Thoracic aorta (tissue), 2 donors: ENCODE measurements around the gene ZC3HAV1. TPM values are rescaled to one million over a fixed set of nuclear protein-coding genes. Genes with fewer than 3 reads are reported as not detected.

Experiments
- ATAC-seq: fragments of 150-250 bp; one replicate; pipeline ENCODE4 v1.8.0; 2017; ENCODE audit warnings: low read depth; ENCODE audit not compliant: insufficient number of reproducible peaks, low FRiP score
- DNase-seq: peaks from one replicate; pipeline ENCODE4 v3.0.0-alpha.2; 2020; ENCODE audit warnings: low spot score
- H3K27ac ChIP-seq, 2 donors: fragments of 200-600 bp; sonication (generic); 1 replicate in 1 of 2; 2 replicates in 1 of 2; pipeline ENCODE4 v1.5.1; 2016; ENCODE audit warnings: mild to moderate bottlenecking in 2 of 2, moderate library complexity in 2 of 2
- H3K27me3 ChIP-seq: fragments of 200-600 bp; sonication (generic); replicated peaks from 2 replicates; pipeline ENCODE4 v1.6.0; 2016; ENCODE audit warnings: mild to moderate bottlenecking; ENCODE audit not compliant: insufficient read depth
- H3K36me3 ChIP-seq: fragments of 200-600 bp; sonication (generic); one replicate; pipeline ENCODE4 v1.5.1; 2016
- H3K4me1 ChIP-seq, 2 donors: fragments of 200-600 bp; sonication (generic); 1 replicate in 1 of 2; 2 replicates in 1 of 2; pipeline versions ENCODE4 v1.5.1 to v1.6.0; 2016; ENCODE audit warnings: low read depth in 2 of 2, mild to moderate bottlenecking in 1 of 2; ENCODE audit not compliant: control insufficient read depth in 1 of 2
- H3K4me3 ChIP-seq: fragments of 200-600 bp; sonication (generic); 2 replicates; pipeline ENCODE4 v1.5.1; 2016; ENCODE audit warnings: mild to moderate bottlenecking
- H3K9me3 ChIP-seq: fragments of 200-600 bp; sonication (generic); 2 replicates; pipeline ENCODE4 v1.5.1; 2016
- CTCF ChIP-seq: fragments of 200-600 bp; sonication (generic); IDR thresholded peaks from one replicate; pipeline ENCODE4 v1.5.1; 2019; ENCODE audit warnings: antibody characterized with exemption
- total RNA-seq, 2 donors: library from RNA; depleted of rRNA; stranded (reverse); fragments of >200 nt; gene quantifications; one replicate each; pipeline versions ENCODE4 v1.1.0 to v1.2.3, GENCODE V29; 2016

The ZC3HAV1 gene
- total RNA-seq, 2 donors from 2014 or later: 32.5 to 47.6 TPM

- peaks cover 0 to 10% of the 10 kb centered on the region in 2 donors for H3K4me1 ChIP-seq
- H3K27me3 ChIP-seq: no peaks in the 10 kb centered on the region
- ATAC-seq (no peak), DNase-seq (no peak)
- H3K36me3 ChIP-seq: peaks cover 16% of the 10 kb centered on the region
- H3K9me3 ChIP-seq: no peaks in the 10 kb centered on the region
- TF ChIP-seq CTCF: no peak
- H3K4me3 ChIP-seq: no peak overlapping the region
- no peak overlapping the region for H3K27ac ChIP-seq
Measured at GRCh38 chr7:139092090-139092796, 17.3 kb downstream of the ZC3HAV1 start.

GRCh38 chr7:139091677-139091996 lies 17.9 kb downstream of the ZC3HAV1 start:
- DNase-seq: no peak
- no peak for TF ChIP-seq CTCF
- peaks cover 0 to 10% of the 10 kb centered on the region in 2 donors for H3K4me1 ChIP-seq
- H3K27me3 ChIP-seq: no peaks in the 10 kb centered on the region
- H3K27ac ChIP-seq: no peak overlapping the region
- H3K36me3 ChIP-seq: peaks cover 22% of the 10 kb centered on the region
- no peak for ATAC-seq
- no peaks in the 10 kb centered on the region for H3K9me3 ChIP-seq
- no peak overlapping the region for H3K4me3 ChIP-seq

DNA sequence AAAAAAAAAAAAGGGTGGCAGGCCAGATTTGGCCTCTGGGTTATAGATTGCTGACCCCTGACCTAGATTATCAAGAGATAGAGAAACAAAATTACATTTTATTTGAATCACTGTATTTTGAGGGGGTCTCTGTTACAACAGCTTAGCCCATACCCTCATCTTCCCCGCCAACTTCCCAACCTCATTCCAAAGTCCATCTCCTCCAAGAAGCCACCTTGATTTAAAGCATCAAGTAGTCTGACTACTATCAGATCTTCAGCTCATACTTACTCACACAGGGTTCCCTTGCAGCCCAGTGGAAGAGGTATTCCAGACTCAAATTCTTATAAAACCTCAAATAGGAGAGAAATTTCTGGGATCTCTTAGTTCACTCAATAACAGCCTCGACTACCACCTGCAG lies 20.4 kb downstream of the ZC3HAV1 start:
- Histone ChIP-seq H3K9me3 (no peaks in the 10 kb centered on the region), H3K36me3 (peaks cover 26% of the 10 kb centered on the region), H3K27me3 (no peaks in the 10 kb centered on the region), H3K4me3 (no peak overlapping the region), H3K4me1 (no peaks in the 10 kb centered on the region), H3K27ac (no peak overlapping the region)
- ATAC-seq (no peak), DNase-seq (no peak)
- no peak for TF ChIP-seq CTCF

GRCh38 chr7:139088268-139088667 lies 21.3 kb downstream of the ZC3HAV1 start:
- no peak for ATAC-seq
- Histone ChIP-seq H3K4me1 (no peaks in the 10 kb centered on the region), H3K4me3 (no peak overlapping the region), H3K27ac (no peak overlapping the region), H3K9me3 (no peaks in the 10 kb centered on the region), H3K36me3 (peaks cover 26% of the 10 kb centered on the region), H3K27me3 (no peaks in the 10 kb centered on the region)
- TF ChIP-seq CTCF: no peak
- no peak for DNase-seq

DNA sequence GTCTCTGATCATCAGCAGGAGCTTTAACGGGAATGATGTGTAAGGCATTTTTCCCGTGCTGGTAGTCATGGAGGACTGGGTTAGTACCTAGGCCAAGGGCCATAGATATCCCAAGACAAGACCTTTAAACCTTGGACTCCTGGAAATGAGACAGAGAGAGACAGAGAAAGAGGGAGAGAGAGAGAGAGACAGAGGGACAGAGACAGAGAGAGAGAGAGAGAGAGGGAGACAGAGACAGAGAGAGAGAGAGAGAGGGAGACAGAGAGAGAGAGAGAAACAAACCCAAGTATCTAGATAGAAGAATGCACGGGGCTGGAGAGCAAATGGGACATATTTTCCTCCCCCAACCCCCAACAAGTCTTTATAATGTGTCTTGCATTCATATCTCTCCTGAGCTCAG lies 22.3 kb downstream of the ZC3HAV1 start:
- H3K4me1 ChIP-seq: no peaks in the 10 kb centered on the region
- peaks cover 27% of the 10 kb centered on the region for H3K36me3 ChIP-seq
- H3K9me3 ChIP-seq: no peaks in the 10 kb centered on the region
- DNase-seq: no peak
- TF ChIP-seq CTCF: no peak
- no peaks in the 10 kb centered on the region for H3K27me3 ChIP-seq
- no peak for ATAC-seq
- H3K4me3 ChIP-seq: no peak overlapping the region
- no peak overlapping the region for H3K27ac ChIP-seq
